DND-41 (cell line): Measurements from ENCODE around the gene PRR19.

Experiments
- ATAC-seq: fragments of 200-7000 bp; cut with Tn5 transposase; 3 replicates; pipeline ENCODE4 v1.9.1; 2021; ENCODE audit warnings: low read depth; ENCODE audit not compliant: insufficient read depth
- DNase-seq: peaks from one replicate; pipeline ENCODE4 v3.0.0-alpha.2; 2020
- H2AFZ ChIP-seq: 2 replicates; pipeline ENCODE4 v1.6.0; 2012; ENCODE audit warnings: low read depth, low read length
- H3K27ac ChIP-seq: 2 replicates; pipeline ENCODE4 v1.5.1; 2012; ENCODE audit warnings: low read length, inconsistent platforms
- H3K27me3 ChIP-seq: fragments of 200-600 bp; sonication (generic); 2 replicates; pipeline ENCODE4 v1.6.0; 2012; ENCODE audit warnings: low read length, mild to moderate bottlenecking, inconsistent platforms; ENCODE audit not compliant: insufficient read depth, poor library complexity
- H3K36me3 ChIP-seq: 2 replicates; pipeline ENCODE4 v1.5.1; 2012; ENCODE audit warnings: low read length, inconsistent platforms; ENCODE audit not compliant: insufficient read depth
- H3K4me1 ChIP-seq: 2 replicates; pipeline ENCODE4 v1.5.1; 2012; ENCODE audit warnings: mild to moderate bottlenecking, low read length; ENCODE audit not compliant: insufficient read depth
- H3K4me2 ChIP-seq: 2 replicates; pipeline ENCODE4 v1.6.0; 2012; ENCODE audit warnings: mild to moderate bottlenecking, moderate library complexity, low read length, inconsistent platforms; ENCODE audit not compliant: insufficient read depth
- H3K4me3 ChIP-seq, 2 experiments: fragments of 200-600 bp in 1 of 2; shearing (Covaris generic) in 1 of 2; 2 replicates each; pipeline ENCODE4 v1.5.1; 2012 to 2016; ENCODE audit warnings: inconsistent platforms in 2 of 2, low read length in 2 of 2, mild to moderate bottlenecking in 2 of 2, low read depth in 1 of 2, moderate library complexity in 1 of 2
- H3K79me2 ChIP-seq: 2 replicates; pipeline ENCODE4 v1.6.0; 2012; ENCODE audit warnings: low read length, inconsistent platforms; ENCODE audit not compliant: insufficient read depth
- H3K9ac ChIP-seq: 2 replicates; pipeline ENCODE4 v1.6.0; 2012; ENCODE audit warnings: low read depth, mild to moderate bottlenecking, inconsistent platforms, low read length, moderate library complexity
- H3K9me3 ChIP-seq: 2 replicates; pipeline ENCODE4 v1.5.1; 2012; ENCODE audit warnings: low read length, moderate library complexity, mild to moderate bottlenecking, inconsistent platforms; ENCODE audit not compliant: insufficient read depth, severe bottlenecking
- H4K20me1 ChIP-seq: 2 replicates; pipeline ENCODE4 v1.6.0; 2012; ENCODE audit warnings: low read length; ENCODE audit not compliant: insufficient read depth
- CTCF ChIP-seq: IDR thresholded peaks from 2 replicates; pipeline ENCODE4 v1.5.1; 2012; ENCODE audit warnings: borderline replicate concordance, low read length, moderate library complexity, mild to moderate bottlenecking; ENCODE audit not compliant: poor library complexity, severe bottlenecking; ENCODE audit errors: extremely low read depth
- EZH2 ChIP-seq: IDR thresholded peaks from 3 replicates; pipeline ENCODE4 v1.6.1; 2012; ENCODE audit warnings: borderline replicate concordance, low read depth, mild to moderate bottlenecking, moderate library complexity, low read length, inconsistent platforms; ENCODE audit not compliant: severe bottlenecking

Gene PRR19

DNA sequence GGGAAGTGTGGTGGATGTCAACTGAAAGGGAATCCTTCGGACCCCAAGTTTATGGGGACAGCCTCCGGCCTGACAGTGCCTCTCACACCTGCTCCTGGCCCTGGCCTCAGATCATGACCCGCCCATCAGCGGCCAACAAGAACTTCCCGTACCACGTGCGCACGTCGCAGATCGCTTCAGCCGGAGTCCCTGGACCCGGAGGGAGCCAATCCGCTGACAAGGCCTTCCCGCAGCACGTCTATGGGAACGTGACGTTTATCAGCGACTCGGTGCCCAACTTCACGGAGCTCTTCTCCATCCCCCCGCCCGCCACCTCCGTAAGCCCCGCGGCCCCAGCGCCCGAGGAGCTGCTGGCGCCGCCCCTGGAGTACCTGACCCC lies 21.5 kb downstream of the PRR19 start:
- Histone ChIP-seq H3K27me3 (no peaks in the 10 kb centered on the region), H4K20me1 (0 out of 2 replicates have a peak, but pooled peaks cover 5% of the 10 kb centered on the region), H3K4me2 (no peak overlapping the region), H3K79me2 (peaks cover 28% of the 10 kb centered on the region), H3K36me3 (no peaks in the 10 kb centered on the region), H3K9ac (no peak overlapping the region), H3K4me3 (no peak overlapping the region), H3K9me3 (no peaks in the 10 kb centered on the region), H3K4me1 (peaks cover 34% of the 10 kb centered on the region), H3K27ac (no peak overlapping the region), H2AFZ (no peak overlapping the region; the same call in 1 of the 2 replicates)
- DNase-seq: no peak
- TF ChIP-seq CTCF (no peak), EZH2 (no peak)
- ATAC-seq: no peak

- no peaks in the 10 kb centered on the region for H3K36me3 ChIP-seq
- H3K27ac ChIP-seq: no peak overlapping the region
- H4K20me1 ChIP-seq: peaks cover 5% of the 10 kb centered on the region; the same call in 1 of the 2 replicates
- H3K27me3 ChIP-seq: no peaks in the 10 kb centered on the region
- no peak overlapping the region for H3K4me2 ChIP-seq
- DNase-seq (no peak), ATAC-seq (no peak)
- peaks cover 28% of the 10 kb centered on the region for H3K79me2 ChIP-seq
- H3K4me3 ChIP-seq: no peak overlapping the region
- TF ChIP-seq EZH2: no peak
- no peak for TF ChIP-seq CTCF
- no peak overlapping the region for H2AFZ ChIP-seq
- H3K9me3 ChIP-seq: no peaks in the 10 kb centered on the region
- H3K4me1 ChIP-seq: peaks cover 37% of the 10 kb centered on the region
- no peak overlapping the region for H3K9ac ChIP-seq
Measured at GRCh38 chr19:42323852-42324654, 22.1 kb downstream of the PRR19 start.

DNA sequence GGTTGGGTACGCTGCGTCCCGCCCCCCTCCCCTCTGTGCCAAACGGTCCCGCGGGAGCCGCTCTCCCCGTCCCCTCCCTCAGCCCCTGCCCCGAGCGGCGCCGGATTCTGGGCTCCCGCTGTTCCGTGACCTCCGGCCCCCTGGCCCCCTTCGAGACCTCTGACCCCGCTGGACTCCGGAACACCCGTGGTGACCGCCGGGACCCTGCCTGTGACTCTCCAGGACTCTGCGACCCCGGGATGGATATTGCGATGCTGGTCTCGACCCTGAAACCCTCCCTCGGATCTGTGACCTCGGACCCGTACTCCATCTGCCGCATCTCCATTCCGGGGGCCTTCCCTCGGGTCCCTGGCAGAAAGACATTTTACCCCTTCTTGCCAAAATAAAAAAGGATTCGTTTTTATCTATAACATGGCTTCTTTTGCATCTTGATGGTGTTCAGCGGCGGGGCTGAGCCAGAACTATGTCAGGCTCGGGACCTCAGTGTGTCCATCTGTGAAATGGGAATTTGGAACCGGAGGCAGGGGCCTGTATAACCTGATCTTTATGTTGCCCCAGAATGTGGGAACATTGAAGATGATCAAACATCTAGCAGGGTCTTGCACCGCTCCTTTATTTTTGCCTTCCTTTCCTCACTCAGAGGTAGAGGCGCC lies 22.8 kb downstream of the PRR19 start:
- TF ChIP-seq CTCF (no peak), EZH2 (no peak)
- H2AFZ ChIP-seq: peak overlapping the region; percentile 74
- ATAC-seq (no peak), DNase-seq (no peak)
- H3K79me2 ChIP-seq: peaks cover 28% of the 10 kb centered on the region
- H3K4me1 ChIP-seq: peaks cover 37% of the 10 kb centered on the region
- peak overlapping the region in 1 of 2 experiments; percentile 99; a peak in 2 of 4 replicates for H3K4me3 ChIP-seq
- H3K36me3 ChIP-seq: no peaks in the 10 kb centered on the region
- H3K9me3 ChIP-seq: no peaks in the 10 kb centered on the region
- H3K27me3 ChIP-seq: no peaks in the 10 kb centered on the region
- H4K20me1 ChIP-seq: peaks cover 5% of the 10 kb centered on the region; the same call in 1 of the 2 replicates
- peak overlapping the region; percentile 65 for H3K27ac ChIP-seq
- peak overlapping the region; percentile 34 for H3K9ac ChIP-seq
- H3K4me2 ChIP-seq: peak overlapping the region; percentile 43
